Prostate gland (tissue), 2 donors: Measurements from ENCODE around the gene GLE1. TPM values are rescaled to one million over a fixed set of nuclear protein-coding genes. Genes with fewer than 3 reads are reported as not detected.

Experiments
- DNase-seq: peaks from one replicate; pipeline ENCODE4 v3.0.0-alpha.2; 2019; ENCODE audit warnings: low spot score
- H3K27ac ChIP-seq, 2 donors: fragments of 200-600 bp; sonication (generic); 2 replicates each; pipeline ENCODE4 v1.5.1; 2017 to 2019
- H3K27me3 ChIP-seq: fragments of 200-600 bp; sonication (generic); replicated peaks from 2 replicates; pipeline ENCODE4 v1.5.1; 2019; ENCODE audit not compliant: insufficient read depth
- H3K36me3 ChIP-seq, 2 donors: fragments of 200-600 bp; sonication (generic); 1 replicate in 1 of 2; 2 replicates in 1 of 2; pipeline versions ENCODE4 v1.5.1 to v1.8.1; 2017 to 2019
- H3K4me1 ChIP-seq: fragments of 200-600 bp; sonication (generic); replicated peaks from 2 replicates; pipeline ENCODE4 v1.5.1; 2019
- H3K4me3 ChIP-seq, 2 donors: fragments of 200-600 bp; sonication (generic); 2 replicates each; pipeline ENCODE4 v1.5.1; 2017 to 2019
- H3K9me3 ChIP-seq: fragments of 200-600 bp; sonication (generic); 2 replicates; pipeline ENCODE4 v1.5.1; 2017
- CTCF ChIP-seq, 4 experiments: fragments of 200-600 bp in 2 of 4; fragments of 450-650 bp in 2 of 4; sonication (generic) in 2 of 4; IDR thresholded peaks; 1 replicate in 3 of 4; 2 replicates in 1 of 4; pipeline ENCODE4 v1.5.1; 2016 to 2019; ENCODE audit warnings: antibody characterized with exemption in 4 of 4, mild to moderate bottlenecking in 2 of 4, moderate library complexity in 2 of 4
- POLR2A ChIP-seq: fragments of 450-650 bp; IDR thresholded peaks from one replicate; pipeline ENCODE4 v1.6.1; 2016; ENCODE audit warnings: antibody characterized with exemption, mild to moderate bottlenecking
- POLR2AphosphoS5 ChIP-seq: sonication (generic); formaldehyde crosslinking; IDR thresholded peaks from one replicate; pipeline ENCODE4 v1.6.1; 2017; ENCODE audit warnings: antibody characterized with exemption
- WGBS: methylation state at CpG from one replicate; pipeline ENCODE4 v1.1.5; 2018; 5-methylcytosine and 5-hydroxymethylcytosine counted together
- intact Hi-C: fragments of 100-400 bp; cut with DNase I; formaldehyde crosslinking; loops from one replicate; pipeline ENCODE4 v1.14.2; 2022
- total RNA-seq, 2 donors: library from RNA; depleted of rRNA; stranded (reverse); fragments of >200 nt; gene quantifications; one replicate each; pipeline ENCODE4 v1.1.0, GENCODE V29; 2016

Gene GLE1
- total RNA-seq, 2 donors from 2014 or later = 31.5 to 34.2 TPM

- H3K4me3 ChIP-seq = no peak overlapping the region
Observed at GRCh38 chr9:128558431-128559310, 54.2 kb downstream of the GLE1 start.

GRCh38 chr9:128565578-128565977 lies 61.1 kb downstream of the GLE1 start:
- Histone ChIP-seq H3K9me3 (no peaks in the 10 kb centered on the region), H3K4me1 (no peaks in the 10 kb centered on the region), H3K27me3 (no peaks in the 10 kb centered on the region), H3K4me3 (no peak overlapping the region), H3K27ac (no peak overlapping the region), H3K36me3 (peaks cover 0 to 7% of the 10 kb centered on the region in 2 donors)
- no peak for DNase-seq
- intact Hi-C loops = no loop called here
- WGBS = 56% methylated on average over 4 of the region's 4 CpGs
- TF ChIP-seq CTCF (IDR thresholded peaks at IDR 0.05) (no peak), POLR2AphosphoS5 (no peak), POLR2A (no peak)

More at GRCh38 chr9:128558431-128559310, 54.2 kb downstream of the GLE1 start:
- H3K27me3 ChIP-seq = no peaks in the 10 kb centered on the region
- no peaks in the 10 kb centered on the region for H3K9me3 ChIP-seq
- peak; percentile 72 for DNase-seq
- TF ChIP-seq CTCF (IDR thresholded peaks at IDR 0.05) (no peak), POLR2AphosphoS5 (peak; percentile 74), POLR2A (no peak)
- H3K4me1 ChIP-seq = peaks cover 12% of the 10 kb centered on the region
- intact Hi-C loops = loop anchor here (10.0 kb wide), 1 partner anchor 46 kb away; no protein-coding TSS in a partner anchor
- H3K36me3 ChIP-seq = no peaks in the 10 kb centered on the region
- peak overlapping the region; percentile 57 to 69 for H3K27ac ChIP-seq
- under 1% methylated on average over 12 of the region's 12 CpGs for WGBS

GRCh38 chr9:128568470-128569078 lies 64.1 kb downstream of the GLE1 start:
- intact Hi-C loops = no loop called here
- Histone ChIP-seq H3K27ac (no peak overlapping the region), H3K27me3 (no peaks in the 10 kb centered on the region), H3K4me3 (no peak overlapping the region), H3K36me3 (peaks cover 0 to 7% of the 10 kb centered on the region in 2 donors), H3K4me1 (no peaks in the 10 kb centered on the region), H3K9me3 (no peaks in the 10 kb centered on the region)
- TF ChIP-seq POLR2A = no peak
- DNase-seq = no peak
- 66% methylated on average over 8 of the region's 8 CpGs for WGBS

GRCh38 chr9:128575469-128575868 lies 71.0 kb downstream of the GLE1 start:
- Histone ChIP-seq H3K36me3 (peaks cover 7 to 9% of the 10 kb centered on the region in 2 donors), H3K27ac (peak overlapping the region in 1 of 2 donors; percentile 29), H3K4me1 (no peaks in the 10 kb centered on the region), H3K4me3 (no peak overlapping the region), H3K9me3 (no peaks in the 10 kb centered on the region), H3K27me3 (no peaks in the 10 kb centered on the region)
- intact Hi-C loops = no loop called here
- TF ChIP-seq POLR2A (no peak), POLR2AphosphoS5 (peak; percentile 61)
- DNase-seq = peak; percentile 46
- 31% methylated on average over 4 of the region's 4 CpGs for WGBS

- peaks cover 9 to 12% of the 10 kb centered on the region in 2 donors for H3K36me3 ChIP-seq
- intact Hi-C loops = no loop called here
- 91% methylated on average over 2 of the region's 2 CpGs for WGBS
- H3K27me3 ChIP-seq = no peaks in the 10 kb centered on the region
- H3K4me1 ChIP-seq = no peaks in the 10 kb centered on the region
- DNase-seq = no peak
- no peak for TF ChIP-seq CTCF (IDR thresholded peaks at IDR 0.05)
- TF ChIP-seq POLR2A = no peak
- TF ChIP-seq POLR2AphosphoS5 = no peak
- peak overlapping the region in 1 of 2 donors; percentile 29 for H3K27ac ChIP-seq
- H3K4me3 ChIP-seq = no peak overlapping the region
- H3K9me3 ChIP-seq = no peaks in the 10 kb centered on the region
Observed at GRCh38 chr9:128575916-128576315, 71.4 kb downstream of the GLE1 start.
